Fibroblast of peridontal ligament (primary cell): ENCODE results near the gene CCDC63.
"Not testable (repeated sequence)": the region's sequence is repeated elsewhere in the genome, so short reads cannot be mapped to it uniquely, and the experiment has no call there.

Source experiments
- DNase-seq: peaks from one replicate; pipeline ENCODE4 v3.0.0-alpha.2; 2010; ENCODE audit errors: extremely low read depth

Gene CCDC63

GRCh38 chr12:110923192-110923591 lies 76.4 kb downstream of the CCDC63 start:
- no peak for DNase-seq

- DNase-seq = no peak
Observed at GRCh38 chr12:110923692-110924334, 77.0 kb downstream of the CCDC63 start.

- DNase-seq = no peak
Observed at GRCh38 chr12:110927546-110927945, 80.8 kb downstream of the CCDC63 start.

- no peak for DNase-seq
Observed at GRCh38 chr12:110928700-110929099, 81.9 kb downstream of the CCDC63 start.

- DNase-seq = no peak
Observed at GRCh38 chr12:110929818-110930217, 83.0 kb downstream of the CCDC63 start.

- DNase-seq = no peak
Observed at GRCh38 chr12:110930348-110931314, 83.8 kb downstream of the CCDC63 start.

GRCh38 chr12:110931315-110931728 lies 84.5 kb downstream of the CCDC63 start:
- DNase-seq = no peak

GRCh38 chr12:110932046-110932445 lies 85.3 kb downstream of the CCDC63 start:
- no peak for DNase-seq

GRCh38 chr12:110933326-110933974 lies 86.7 kb downstream of the CCDC63 start:
- DNase-seq = no peak

- no peak for DNase-seq
Observed at GRCh38 chr12:110934093-110934852, 87.5 kb downstream of the CCDC63 start.

- DNase-seq = no peak
Observed at GRCh38 chr12:110935588-110935987, 88.8 kb downstream of the CCDC63 start.

- no peak for DNase-seq
Observed at GRCh38 chr12:110936367-110937103, 89.7 kb downstream of the CCDC63 start.

- DNase-seq = peak; percentile 27
Observed at GRCh38 chr12:110937104-110937641, 90.4 kb downstream of the CCDC63 start.

- DNase-seq = no peak
Observed at GRCh38 chr12:110940296-110940695, 93.5 kb downstream of the CCDC63 start.

GRCh38 chr12:110940933-110941332 lies 94.1 kb downstream of the CCDC63 start:
- DNase-seq = no peak

- no peak for DNase-seq
Observed at GRCh38 chr12:110941391-110941790, 94.6 kb downstream of the CCDC63 start.

GRCh38 chr12:110943373-110943772 lies 96.6 kb downstream of the CCDC63 start:
- DNase-seq = no peak

- DNase-seq = no peak
Observed at GRCh38 chr12:110948041-110948440, 101.3 kb downstream of the CCDC63 start.

GRCh38 chr12:110950466-110950865 lies 103.7 kb downstream of the CCDC63 start:
- DNase-seq = not testable (repeated sequence)

GRCh38 chr12:110950867-110951266 lies 104.1 kb downstream of the CCDC63 start:
- DNase-seq = not testable (repeated sequence)
